Activated T-helper 1 cell treated with Interleukin-2 at 50 U/mL for 16 hours (primary cell): ENCODE data around the gene ALK.

Source experiments
- DNase-seq: peaks from one replicate; pipeline ENCODE4 v3.0.0-alpha.2; 2020; ENCODE audit warnings: low read depth

ALK gene

DNA sequence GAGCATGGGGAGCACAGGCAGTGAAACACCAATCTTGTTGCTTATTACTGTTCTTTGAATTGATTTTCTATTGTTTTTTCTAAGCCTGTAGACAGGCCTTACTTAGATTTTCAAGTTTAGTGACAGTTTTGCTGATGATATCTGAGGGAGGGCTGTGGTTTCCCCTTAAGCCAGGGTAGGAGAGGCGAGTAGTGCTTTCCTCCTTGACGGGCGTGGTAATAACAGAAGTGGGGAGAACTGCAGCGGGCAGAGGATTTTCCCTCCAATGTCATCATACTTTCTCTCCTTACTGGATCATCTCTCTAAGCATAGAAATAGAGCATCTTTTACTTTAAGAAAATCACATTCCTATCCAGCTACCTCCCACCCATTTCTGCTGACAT is 314.4 kb downstream of the ALK start:
- DNase-seq: no peak

DNA sequence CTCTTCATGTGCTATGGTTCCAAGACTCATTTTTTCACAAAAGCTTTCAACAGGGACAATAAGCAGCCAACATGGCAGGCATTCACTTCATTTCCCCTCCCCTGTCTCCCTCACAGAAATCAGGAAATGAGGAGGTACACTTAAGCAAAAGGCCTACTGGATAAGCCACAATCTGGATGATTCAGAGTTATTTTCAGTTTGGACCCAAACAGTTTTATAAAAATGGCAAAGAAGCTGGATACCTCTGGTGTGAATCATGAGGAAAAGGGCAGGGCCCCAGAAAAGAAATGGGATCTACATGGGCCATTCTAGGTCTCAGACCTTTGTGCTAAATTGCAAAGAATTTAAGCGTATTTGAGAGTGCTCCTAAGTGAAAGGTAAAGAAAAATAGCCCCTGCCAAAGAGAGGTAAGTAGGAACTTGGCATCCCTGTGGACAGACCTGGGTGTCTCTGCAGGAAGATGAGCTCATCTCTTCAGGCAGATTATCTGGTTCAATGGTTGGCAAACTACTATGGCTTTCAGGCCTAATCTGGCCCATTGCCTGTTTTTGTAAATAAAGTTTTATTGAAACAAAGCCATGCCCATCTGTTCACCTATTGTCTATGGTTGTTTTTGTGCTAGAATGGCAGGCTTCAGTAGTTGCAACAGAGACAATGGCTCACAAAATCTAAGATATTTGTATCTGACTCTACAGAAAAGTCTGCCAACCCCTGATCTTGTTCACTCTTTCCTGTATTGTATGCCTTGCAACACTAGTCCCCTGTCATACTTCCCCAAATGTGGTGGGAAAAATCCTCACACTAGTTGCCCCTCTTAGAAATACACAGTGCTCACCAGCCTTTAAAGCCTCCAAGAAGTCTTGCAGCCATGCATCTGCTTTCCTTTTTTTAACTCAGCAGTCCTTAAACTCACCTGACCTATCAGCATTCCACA is 315.0 kb downstream of the ALK start:
- DNase-seq: no peak

DNA sequence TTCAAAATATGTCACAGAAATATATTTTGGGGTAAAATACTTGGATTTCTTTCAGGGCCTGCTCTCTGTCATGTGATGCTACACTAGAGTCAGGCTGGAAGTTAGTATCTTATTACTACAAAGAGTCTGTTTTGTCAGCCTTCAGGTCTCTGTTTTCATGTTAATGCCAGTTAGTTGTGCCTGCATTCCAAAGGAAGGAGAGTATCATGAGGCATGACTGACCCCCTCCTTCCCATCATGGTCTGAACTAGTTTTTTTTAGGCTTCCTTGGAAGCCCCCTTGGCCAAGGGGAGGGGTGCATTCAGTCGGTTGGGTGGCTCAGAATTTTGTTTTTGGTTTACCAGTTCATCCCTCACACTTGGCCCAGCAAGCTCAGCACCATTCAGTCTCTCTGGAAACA is 318.0 kb downstream of the ALK start:
- no peak for DNase-seq

DNA sequence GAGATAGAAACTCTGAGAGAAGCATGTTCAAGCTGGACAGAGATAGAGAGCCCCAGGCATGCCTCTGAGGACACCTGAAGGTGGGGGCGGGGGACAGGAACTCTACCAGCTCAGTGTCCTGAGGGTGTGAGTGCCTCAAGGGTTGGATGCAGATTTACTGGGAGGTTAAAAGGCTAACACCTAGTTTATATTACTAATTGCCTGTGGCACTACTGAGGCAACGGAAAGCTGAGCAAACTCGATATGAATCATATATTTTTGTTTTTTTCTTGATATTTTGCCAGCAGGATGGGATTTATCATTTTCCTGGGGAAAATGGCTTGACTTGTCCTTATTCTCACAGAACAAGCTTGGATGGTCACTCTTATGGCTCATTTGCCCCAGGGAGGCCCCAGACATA is 319.5 kb downstream of the ALK start:
- DNase-seq: no peak

DNA sequence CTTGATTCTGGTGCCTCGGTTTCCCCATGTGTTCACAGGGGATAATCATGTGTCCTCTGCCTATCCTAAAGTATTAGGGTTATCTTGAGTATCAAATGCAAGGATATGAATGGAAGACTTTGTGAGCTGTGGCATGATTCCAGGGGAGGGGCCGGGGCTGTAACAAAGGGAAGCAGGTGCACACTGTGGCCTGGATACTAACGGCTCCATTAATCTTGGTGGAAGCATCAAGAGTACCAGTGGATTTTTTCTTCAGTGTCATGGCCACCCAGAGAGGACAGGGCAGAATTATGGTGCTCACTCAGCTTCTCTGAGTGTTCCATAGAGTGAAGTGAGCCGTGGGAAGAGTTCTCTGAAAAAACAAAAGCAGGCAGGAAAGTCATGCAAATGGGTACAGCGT is 320.1 kb downstream of the ALK start:
- DNase-seq: no peak

DNA sequence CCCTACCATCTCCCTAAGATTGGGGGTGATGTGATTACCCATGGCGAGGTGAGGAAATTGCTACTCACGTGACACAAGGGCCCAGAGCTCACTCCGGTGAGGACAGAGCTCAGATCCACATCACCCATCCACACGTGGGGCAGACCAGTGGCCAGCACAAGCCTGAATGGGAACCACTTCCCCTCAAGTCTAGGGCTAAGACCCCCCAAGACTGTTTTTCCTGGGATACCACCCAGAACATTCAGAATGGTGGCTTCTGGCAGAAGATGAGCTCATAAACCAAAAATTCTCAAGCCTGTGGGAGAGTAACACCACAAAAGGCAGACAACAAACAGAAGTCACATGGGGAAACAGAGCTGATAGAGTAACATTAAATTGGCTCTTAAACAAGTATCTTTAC is 321.4 kb downstream of the ALK start:
- no peak for DNase-seq

DNA sequence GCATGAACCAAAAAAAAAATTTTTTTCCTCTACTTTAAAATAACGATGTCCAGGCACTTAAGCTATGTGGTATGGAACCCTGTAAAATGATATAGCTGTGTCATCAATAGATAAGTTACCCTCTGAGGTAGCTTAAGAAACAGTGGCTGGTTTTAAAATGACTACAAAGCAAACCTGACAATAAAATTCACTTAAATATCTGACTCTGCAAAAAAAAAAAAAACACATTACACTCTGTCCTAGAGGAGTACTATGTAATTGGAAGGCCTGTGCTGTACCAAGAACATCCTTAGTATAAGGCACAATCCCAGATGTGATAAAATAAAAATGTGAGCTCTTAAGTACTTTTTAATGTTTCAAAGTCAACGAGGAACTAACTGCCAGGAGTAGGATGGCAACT is 322.4 kb downstream of the ALK start:
- no peak for DNase-seq

DNA sequence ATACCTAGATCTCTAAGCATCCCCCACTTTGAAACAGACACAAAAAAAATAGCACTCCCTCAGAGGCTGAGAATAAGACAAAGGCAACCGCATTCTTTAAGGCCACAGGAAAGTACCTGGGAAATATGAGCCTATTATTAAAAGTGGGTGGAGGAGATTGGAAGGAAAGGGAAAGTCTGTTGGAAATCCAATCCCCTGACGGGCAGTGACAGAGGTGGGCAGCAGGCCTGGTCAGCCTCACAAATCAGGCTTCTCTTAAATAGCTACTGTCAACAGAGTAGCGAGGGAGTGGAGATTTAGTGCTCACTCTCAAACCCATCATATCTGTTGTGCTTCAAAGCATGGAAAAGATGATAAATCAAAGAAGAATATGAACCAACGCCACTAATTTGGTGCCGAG is 324.4 kb downstream of the ALK start:
- DNase-seq: no peak

DNA sequence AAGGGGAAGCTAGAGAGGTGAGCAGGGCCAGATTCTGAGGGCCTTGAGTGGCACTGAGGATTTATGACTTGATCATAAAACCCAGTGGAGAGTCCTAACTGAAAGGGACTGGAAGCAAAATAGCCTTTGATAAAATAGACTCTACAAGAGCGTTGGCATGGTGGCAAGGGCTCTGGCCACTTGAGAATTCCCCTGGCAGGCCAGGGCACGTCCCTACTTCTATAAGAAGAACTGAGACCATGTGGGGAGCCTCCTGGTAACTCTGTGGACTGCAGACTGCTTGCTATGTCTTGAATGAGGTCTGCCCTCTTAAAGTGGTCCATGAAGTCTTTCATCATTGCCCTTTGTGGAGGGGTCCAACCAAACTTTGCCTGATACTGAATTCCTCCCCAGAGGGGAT is 324.8 kb downstream of the ALK start:
- DNase-seq: no peak

DNA sequence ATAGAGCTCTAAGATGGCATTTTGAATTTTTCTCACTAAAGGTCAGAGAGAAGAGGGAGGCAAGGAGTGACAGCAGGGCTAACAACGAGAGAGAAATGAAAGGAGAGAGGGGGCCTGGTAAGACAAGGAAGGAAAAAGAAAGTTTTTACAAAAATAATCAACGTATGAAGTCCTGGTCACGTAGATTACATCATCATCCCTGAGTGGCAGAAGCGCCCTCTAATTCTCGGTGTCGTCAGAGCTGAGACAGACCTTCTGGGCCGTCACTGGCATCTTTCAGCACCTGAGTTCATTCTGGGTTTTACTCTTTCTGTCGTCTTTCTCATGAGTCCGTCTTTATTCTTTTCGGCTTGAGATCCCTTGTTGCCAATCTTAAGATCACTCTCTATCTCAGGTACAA is 329.8 kb downstream of the ALK start:
- DNase-seq: no peak

DNA sequence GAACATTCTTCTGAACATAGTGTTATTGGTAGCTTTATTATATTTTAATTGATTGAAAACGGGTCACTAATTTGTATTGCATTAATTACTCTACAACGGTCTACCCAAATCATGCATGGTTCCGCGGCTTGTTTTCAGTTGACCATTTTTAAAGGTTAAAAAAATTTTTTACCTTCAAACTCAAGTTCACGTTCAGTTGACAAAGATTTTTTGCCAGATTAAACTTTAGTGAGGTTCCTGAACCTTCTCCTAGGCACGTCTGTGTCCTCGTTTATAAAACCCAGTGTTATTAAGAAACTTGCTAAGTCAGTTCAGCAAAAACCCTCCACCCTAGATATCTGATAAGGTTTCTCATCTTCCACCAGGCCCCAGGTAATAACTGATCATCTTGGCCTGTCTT is 331.2 kb downstream of the ALK start:
- no peak for DNase-seq

DNA sequence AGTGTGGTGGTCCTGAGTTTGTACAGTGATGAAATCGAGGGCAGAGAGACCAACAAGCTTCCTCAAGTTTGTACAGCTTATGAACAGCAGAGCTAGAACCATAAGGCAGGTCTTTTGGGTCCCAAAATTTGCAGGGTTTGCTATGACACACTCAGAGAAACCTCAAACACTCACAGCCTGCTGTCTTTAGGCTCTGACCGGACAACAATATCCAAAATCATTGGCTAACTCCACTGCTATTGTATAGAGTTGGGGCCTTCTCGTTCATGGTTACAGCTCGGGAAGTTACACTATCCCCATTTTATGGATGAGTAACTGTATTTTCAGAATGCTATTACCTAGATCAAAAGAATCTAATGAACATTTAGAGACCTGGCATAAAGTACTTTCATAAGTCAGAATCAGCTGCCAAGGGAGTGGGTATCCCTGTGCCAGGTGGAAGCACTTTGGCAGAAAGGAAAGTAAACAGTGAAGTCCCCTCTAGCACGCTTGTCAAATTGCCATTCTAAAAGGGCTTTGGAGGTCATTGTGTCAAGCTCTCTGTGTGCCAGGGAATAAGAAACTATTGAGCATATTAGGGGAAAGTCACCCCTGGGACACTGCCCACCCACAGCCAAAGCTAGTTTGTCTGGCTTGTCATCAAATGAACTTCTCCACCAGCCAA is 331.8 kb downstream of the ALK start:
- DNase-seq: no peak

DNA sequence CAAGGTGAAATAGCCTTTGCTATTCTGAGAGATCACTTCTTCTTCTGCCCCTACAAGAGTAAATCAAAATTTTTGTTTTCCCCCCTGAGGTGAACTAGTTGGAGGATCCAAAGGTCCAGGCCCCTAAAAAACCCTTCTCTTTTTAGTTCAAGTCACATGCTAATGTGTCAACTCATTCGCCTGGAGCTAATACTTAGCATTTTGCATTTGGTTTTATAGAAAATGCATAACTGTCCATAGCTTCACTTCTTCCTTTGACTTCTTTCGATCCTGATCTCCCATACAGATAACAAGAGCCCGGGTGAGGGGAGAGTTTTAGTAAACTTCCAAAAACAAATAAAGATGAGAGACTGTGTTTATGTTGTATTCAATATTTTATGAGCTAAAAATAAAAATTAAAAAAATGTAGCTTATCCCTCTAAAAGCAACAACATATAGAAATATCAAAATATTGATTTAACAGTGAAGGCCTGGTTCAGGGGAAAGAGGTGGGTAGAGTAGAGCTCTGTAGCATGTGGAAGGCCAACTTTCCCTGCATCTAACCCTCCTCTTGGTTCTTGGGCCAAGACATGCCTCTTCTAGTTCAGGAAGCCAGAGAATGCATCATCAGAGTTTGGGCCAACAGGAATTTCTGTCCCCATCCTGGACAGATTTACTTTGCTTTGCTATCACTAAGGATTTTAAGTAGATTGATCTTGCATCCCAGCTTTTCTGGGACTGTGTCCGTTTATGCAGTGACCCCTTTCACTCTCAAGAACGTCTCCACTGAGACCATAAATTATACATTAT is 333.8 kb downstream of the ALK start:
- DNase-seq: no peak

DNA sequence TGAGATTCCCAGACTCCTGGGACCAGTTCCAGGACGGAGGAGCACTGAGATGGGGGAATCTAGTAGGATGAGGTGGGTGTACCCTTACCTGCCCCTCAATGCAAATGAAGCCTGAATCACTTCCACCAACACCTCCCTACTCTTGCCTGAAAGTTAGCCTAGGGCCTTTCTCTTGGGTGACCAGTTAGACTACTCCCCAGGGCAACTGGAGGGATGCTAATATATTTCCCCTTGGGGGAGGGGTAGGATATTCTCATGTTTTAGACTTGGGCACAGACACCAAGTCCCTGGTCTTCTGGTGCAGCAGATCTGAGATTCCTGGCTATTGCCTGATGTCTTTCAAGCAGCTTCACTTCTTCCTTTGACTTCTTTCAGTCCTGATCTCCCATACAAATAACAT is 334.5 kb downstream of the ALK start:
- no peak for DNase-seq

DNA sequence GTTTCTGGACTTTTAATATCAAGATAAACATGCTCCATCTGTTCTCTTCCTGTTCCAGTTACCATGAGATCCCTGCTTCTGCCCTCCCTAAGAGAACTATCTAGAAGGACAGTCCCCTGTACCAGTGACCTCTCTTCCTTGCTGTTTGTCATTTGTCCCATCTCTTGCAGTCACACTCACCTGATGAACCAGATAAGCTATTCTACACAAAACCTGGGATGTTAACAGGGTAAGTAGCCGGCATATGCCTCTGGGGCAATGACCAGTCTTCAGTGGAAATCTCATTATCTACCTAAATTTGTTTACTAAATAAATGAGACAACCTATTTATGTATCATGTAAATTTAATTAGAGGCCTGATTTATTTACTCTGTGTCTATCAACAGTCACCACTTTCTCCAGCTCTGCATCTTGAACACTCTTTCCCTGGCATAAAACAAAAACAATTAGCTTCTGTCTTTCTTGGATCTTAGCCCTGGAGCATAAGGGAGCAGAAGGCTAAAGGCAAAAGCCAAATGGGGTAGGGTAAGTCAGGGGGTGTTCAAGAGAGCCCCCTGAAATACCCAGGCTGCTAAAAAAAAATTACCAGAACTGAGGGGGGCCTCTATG is 337.7 kb downstream of the ALK start:
- no peak for DNase-seq

DNA sequence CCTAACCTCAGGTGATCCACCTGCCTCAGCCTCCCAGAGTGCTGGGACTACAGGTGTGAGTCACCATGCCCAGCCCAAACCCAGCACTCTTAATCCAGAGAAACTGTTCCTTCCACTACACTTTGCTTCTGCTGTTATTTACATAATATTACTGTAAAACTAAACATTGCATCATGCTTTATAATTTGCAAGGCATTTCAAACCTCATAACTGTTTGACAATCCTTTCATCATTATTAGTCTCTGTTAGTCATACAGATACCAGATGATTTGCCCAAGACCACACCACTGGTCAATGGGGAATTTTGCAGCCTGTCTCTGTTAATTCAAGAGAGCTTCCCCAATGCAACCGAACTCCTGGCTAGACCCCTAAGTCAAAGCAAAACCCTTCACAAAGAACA is 338.3 kb downstream of the ALK start:
- no peak for DNase-seq

DNA sequence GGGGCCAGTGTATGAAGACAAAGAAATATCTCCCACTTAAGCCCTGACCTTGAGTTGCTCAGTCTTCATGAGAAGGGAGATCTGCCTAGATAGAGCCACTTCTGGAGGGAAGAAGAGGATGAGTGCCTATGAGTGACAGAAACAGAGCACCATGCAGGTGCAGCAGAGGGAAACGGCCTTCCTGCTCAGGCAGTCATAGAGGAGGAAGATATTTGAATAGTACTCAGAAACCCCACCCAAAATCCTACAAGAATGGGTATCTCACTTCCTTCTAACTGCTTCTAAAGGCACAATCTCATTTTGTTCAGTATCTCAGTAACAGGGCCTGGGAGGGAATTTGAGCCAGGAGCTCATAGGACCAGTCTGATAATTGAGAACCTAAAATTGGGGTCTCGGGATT is 339.3 kb downstream of the ALK start:
- no peak for DNase-seq

DNA sequence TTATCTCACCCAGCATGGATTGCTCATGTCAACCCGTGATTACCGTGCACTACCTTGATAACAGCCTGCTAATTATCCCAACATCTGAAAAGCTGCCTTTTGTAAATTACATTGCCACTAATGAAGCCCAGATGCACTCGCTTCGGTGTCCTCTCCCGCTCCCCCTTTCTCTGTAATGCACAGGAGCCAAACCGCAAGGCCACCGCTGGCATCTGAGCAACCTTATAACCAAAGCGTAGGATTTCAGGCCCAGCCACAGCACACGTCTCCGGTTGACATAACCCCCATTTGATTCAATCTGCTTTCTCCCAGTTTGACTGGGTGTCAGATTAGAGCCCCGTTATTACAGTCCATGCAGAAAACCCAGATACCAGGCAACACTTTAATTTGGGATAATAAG is 341.2 kb downstream of the ALK start:
- no peak for DNase-seq

DNA sequence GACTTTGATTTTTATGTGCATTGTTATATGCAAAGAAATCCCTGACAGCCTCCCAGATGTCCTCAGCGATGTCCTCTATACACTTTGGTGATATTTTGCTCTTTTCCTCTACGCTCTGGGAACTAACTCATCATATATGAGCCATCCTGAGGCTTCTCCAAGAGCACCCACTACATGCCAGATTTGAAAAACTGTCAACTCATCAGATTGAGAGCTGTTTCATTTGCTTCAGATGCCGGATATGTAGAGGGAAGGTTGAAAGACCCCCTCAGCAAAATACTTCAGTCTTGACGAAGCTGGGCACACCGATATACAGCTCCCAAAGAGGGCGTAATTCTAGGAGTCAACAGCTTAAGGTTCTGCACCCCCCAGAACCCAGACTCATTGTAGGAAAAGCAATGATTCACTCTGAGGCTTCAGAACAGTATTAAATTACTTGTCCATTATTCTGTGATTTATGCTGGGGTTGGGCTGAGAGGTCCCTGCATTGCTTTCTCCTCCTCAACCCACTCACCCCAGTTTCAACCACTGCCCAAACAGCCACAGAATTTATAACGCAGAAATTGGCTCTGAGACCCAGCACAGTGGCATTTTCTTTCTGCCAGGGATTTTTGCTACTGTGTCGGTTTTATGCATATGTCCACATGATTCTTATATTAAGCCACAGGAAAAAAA is 341.8 kb downstream of the ALK start:
- no peak for DNase-seq

DNA sequence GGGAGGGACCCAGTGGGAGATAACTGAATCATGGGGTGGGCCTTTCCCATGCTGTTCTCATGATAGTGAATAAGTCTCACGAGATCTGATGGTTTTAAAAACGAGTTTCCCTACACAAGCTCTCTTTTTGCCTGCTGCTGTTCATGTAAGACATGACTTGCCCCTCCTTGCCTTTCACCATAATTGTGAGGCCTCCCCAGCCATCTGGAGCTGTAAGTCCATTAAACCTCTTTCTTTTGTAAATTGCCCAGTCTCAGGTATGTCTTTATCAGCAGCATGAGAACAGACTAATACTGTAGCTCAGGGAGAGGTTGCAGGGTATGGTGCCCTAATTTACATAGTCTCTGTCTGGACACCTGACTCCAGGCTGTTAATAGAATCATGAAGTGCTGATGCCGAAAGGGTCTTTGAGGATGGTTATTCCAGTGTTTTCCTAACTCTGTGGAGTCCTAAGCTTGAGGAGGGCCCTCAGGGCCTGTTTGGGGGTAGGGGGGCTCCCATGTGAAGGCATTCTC is 343.2 kb downstream of the ALK start:
- no peak for DNase-seq

DNA sequence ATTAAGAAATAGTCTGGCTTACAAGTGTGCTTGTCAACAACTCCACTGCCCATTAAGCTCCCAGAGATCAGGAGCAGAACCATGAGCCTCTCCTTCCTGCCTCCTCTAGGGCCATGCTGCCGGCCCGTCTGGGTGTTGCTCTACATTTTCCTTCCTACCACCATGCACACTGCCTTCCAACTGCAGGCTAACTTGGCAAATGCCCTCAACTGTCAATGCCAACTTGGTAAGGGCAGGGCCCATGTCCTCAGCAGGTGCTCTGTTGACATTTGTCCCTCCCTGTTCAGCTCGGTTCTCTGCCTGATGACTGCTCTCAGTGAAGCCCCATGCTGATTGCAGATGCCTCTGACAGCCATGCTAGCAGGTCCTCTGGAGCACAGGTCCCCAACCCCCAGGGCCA is 345.2 kb downstream of the ALK start:
- no peak for DNase-seq
